ENCODE results near the gene TUBGCP4.

- TF ChIP-seq CTCF (IDR thresholded peaks at IDR 0.05), result no peak
- no peak for TF ChIP-seq SMC3 (IDR thresholded peaks at IDR 0.05; ENCODE audit: low read depth, low read length)
- no peak for TF ChIP-seq ELF1 (IDR thresholded peaks at IDR 0.05)
- TF ChIP-seq RAD21 (IDR thresholded peaks at IDR 0.05; ENCODE audit: low read length), result no peak
- TF ChIP-seq REST (IDR thresholded peaks at IDR 0.05; ENCODE audit: low read depth, low read length), result peak; percentile 85
Observed at GRCh38 chr15:43370310-43370974, 459 bp upstream of the TUBGCP4 start.
